Left kidney (tissue), 2 donors: ENCODE results near the gene CFAP46. TPM values are rescaled to one million over a fixed set of nuclear protein-coding genes. Genes with fewer than 3 reads are reported as not detected.
"Not testable (repeated sequence)": the region's sequence is repeated elsewhere in the genome, so short reads cannot be mapped to it uniquely, and the experiment has no call there.

Experiments used
- DNase-seq: peaks from one replicate; pipeline ENCODE4 v3.0.0-alpha.2; 2013
- polyA plus RNA-seq: library from polyadenylated mRNA; unstranded; fragments of 120-200 nt; gene quantifications from one replicate; pipeline ENCODE4 v1.2.1, GENCODE V29; 2013; ENCODE audit not compliant: insufficient read length

The CFAP46 gene
- polyA plus RNA-seq, 1 donor, result 7.4 TPM

DNA sequence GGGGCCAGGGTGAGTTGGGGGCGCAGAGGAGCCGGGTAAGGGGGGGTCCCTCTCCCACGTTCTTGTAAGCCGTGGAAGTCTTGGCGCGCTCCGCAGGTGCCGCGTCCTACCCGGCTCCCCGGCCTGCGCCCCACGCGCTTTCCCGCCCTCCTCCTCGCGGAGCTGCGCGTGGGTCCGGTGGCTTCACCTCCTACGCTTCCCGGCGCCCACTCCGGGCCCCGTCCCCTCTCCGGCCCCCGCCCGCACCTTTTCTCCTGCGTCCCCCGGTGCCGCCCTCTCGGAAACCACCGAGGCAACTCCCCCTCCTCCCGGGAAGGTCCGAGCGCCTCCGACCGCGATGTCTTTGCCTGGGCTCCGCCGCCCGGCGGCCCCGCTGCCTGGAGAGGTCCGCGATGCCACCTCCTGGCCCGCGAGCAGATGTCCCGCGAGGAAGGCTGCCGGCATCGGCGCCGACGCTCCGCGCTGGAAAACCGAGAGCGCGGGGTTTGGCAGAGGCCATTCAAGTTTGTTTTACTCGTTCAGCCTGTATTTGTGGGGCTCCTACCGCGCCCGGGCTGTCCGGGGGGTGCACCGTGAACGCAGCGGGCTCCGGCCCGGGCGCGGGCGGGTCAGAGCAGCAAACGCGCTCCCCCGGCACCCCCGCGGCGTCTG is 154.1 kb downstream of the CFAP46 start:
- DNase-seq, result no peak

DNA sequence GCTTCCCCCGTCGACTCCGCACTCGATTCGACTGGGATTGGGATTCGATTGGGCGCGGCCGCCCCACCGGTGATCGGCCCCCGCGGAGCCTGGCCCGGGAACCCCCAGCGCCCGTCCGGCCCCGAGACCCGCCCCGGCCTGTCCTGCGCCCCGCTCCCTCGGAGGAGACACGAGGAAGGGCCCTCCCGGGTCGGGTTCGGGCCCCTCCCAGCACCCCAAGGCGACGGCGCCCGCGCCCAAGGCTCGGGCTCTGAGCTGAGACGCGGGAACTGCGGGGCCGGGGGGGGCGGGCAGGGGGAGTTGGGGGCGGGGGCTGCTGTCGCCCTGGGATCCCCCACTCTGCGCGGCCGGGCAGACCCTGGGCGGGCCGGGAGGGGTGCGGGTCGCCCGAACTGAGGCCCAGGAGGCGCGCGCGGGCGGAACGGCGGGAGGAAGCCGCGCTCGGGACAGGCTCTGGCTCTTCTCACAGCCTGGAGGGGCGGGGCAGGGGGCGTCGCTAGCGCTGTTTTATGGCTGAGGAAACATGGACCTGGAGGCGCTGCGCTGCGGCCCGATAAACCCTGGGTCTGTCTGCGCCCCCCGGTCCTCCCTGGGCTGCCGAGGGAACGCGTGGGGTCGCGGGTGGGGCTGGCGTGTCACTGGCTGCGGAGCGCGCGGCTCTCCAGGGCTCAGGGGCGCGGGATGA is 154.7 kb downstream of the CFAP46 start:
- DNase-seq, result no peak

- DNase-seq, result no peak
Observed at GRCh38 chr10:132786884-132787494, 155.4 kb downstream of the CFAP46 start.

- DNase-seq, result no peak
Observed at GRCh38 chr10:132786476-132786883, 155.9 kb downstream of the CFAP46 start.

- DNase-seq, result no peak
Observed at GRCh38 chr10:132785723-132786475, 156.5 kb downstream of the CFAP46 start, which contains the start of gene NKX6-2. NKX6-2 (minus strand) TSS chr10:132786147; CDS start chr10:132785948, 199 bp downstream.

- no peak for DNase-seq
Observed at GRCh38 chr10:132784866-132785722, 157.3 kb downstream of the CFAP46 start.

GRCh38 chr10:132783940-132784865 is 158.2 kb downstream of the CFAP46 start:
- no peak for DNase-seq

GRCh38 chr10:132783165-132783939 is 159.0 kb downstream of the CFAP46 start:
- DNase-seq, result no peak

GRCh38 chr10:132781556-132781955 is 160.8 kb downstream of the CFAP46 start:
- DNase-seq, result no peak

DNA sequence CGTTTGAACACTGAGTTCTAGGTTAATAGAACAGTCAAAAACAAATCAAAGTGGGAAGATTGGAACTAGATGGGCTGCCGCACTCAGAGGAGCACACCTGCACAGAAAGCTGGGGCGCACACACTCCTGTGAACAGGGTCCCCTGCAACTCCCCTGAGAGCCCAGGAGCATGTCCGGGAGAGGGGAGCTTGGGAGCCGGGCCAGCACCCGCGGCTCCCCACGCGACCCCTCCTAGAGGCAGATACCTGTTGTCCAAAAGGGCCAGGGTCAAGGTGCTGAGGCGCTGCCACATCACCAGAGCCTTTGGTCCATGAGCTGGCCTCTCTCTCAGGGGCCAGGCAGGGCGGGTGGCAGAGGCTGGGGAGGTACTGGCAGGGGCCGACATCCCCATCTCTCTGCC is 162.0 kb downstream of the CFAP46 start:
- DNase-seq, result no peak

DNA sequence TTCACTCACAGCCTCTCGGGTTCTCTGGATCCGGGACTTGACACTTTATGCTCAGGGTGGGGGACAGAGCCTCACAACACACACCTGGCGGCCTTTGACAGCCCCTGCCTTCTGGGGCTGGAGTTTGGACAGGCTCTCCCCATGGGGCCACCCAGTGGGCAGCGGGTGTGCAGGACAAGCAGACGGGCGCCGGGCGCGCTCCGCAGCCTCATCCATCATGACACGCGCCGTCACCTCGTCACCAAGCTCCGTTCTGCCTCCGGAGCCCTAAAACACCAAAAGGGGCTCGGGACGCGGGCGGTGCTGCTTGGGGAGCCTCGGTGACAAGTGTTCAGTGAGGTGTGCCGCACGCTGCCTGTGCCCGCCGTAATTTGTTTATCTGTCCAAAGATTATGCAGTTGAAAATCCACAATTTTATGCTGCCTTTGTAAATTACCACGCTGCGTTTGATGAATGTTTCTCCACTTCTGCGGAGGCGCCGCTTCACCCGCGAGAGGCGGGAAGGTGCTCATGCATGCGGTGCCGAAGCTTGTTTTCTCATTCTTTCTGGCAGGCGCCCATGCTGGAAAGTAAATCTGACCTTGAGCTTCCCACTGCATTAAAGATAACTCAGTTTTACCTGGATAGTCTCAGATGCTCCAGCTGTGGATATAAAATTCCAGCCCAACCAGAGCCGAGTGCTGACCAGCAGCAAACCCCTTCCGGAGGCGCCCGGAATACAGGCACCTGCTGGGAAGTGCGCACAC is 162.6 kb downstream of the CFAP46 start:
- no peak for DNase-seq

- no peak for DNase-seq
Observed at GRCh38 chr10:132777441-132777840, 164.9 kb downstream of the CFAP46 start.

DNA sequence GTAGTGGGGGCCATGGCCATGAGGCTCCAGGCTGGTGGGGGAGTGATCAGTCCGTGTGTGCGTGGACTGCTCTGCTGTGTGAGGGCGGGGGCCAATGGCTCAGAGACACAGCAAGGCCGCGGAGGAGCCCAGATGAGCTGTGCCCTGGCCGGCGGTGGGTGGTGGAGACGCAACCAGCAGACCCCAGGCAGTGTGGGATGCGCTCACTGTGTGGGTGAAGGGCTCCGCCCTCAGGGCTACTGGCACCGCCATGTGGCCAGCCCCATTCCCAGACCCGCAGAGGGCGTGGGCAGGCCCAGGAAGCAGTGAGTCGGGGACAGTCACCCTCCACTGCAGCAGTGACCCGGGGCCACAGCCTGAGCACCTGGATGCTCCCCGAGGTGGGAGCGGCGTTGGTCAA is 165.5 kb downstream of the CFAP46 start:
- DNase-seq, result no peak

- DNase-seq, result no peak
Observed at GRCh38 chr10:132776186-132776585, 166.2 kb downstream of the CFAP46 start.

DNA sequence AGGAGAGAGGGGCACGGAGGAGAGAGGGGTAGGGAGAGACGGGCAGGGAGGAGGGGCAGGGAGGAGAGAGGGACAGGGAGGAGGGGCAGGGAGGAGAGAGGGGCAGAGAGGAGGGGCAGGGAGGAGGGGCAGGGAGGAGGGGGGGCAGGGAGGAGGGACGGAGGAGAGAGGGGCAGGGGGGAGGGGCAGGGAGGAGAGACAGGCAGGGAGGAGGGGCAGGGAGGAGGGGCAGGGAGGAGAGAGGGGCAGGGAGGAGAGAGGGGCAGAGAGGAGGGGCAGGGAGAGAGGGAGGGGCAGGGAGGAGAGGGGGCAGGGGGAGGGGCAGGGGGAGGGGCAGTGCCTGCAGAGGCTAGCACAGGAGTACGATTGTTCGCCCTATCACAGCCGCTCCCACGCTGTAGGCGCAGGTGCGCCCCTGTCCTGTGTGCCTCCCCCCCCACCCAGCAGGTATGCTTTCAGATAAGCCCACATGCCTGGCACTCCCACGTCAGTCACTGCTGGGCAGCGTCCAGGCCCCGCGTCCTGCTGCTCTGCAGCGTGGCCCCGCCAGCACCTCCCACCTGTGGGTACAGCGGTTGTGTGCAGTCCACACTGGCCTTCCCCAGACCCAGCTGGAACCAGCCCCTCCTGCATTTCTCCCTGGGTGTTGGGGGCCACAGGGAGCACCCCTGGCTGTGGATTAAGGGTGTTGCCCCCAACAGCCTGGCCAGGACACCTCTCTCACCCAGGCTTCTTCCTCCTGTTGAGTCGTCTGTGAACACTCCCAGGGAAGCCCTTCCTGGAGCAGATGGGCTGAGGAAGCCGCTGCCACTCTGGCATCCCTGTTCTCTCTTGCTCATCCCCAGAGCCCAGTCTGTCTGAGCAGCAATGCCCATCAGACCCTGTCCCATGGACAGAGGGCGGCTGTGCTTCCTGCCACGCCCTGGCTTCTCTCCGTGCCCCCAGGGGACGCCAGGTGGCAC is 167.2 kb downstream of the CFAP46 start:
- no peak for DNase-seq

- no peak for DNase-seq
Observed at GRCh38 chr10:132774181-132774901, 168.0 kb downstream of the CFAP46 start.

DNA sequence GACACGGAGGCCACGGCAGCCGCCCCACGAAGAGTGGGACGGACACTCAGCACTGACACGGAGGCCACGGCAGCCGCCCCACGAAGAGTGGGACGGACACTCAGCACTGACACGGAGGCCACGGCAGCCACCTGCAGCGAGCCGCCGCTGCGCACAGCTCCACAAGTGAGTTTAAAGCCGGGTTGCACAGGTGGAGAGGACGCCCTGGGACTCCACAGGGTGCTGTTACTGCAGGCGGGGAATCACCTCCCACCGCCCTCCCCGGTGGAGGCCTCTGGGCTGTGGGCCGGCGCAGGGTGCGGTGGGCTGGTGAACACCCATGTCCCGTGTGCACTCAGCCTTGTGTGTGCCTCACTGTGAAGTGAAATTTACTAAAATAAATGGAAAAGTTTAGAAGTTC is 169.6 kb downstream of the CFAP46 start:
- DNase-seq, result not testable (repeated sequence)
